ENCODE measurements around the gene BCKDHA. TPM values are rescaled to one million over a fixed set of nuclear protein-coding genes. Genes with fewer than 3 reads are reported as not detected.
"Not testable (repeated sequence)": the region's sequence is repeated elsewhere in the genome, so short reads cannot be mapped to it uniquely, and the experiment has no call there.

The BCKDHA gene
- total and polyA plus RNA-seq, 8 donors = 12.1 to 35.4 (median 31.9) TPM

DNA sequence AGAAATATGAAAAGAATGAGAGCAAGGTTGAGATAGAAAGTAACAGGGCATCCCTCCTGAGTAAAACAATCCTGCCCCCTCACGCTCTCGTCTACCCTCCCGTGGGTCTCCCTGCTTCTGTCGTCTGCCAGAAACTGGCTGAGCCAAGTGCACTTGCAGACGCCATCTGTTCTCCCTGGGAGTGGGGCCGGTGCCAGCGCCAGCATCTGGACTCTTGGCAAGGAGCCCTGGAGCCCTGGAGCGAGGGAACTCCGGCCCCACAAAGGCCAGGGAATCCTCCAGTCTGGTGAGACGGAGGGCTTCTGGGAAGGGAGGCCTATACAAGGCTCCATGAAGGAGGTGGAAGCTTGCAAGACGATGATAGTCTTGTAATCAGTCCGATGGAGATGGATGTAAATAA is 23.6 kb upstream of the BCKDHA start:
- TF ChIP-seq CTCF (IDR thresholded peaks at IDR 0.05) = no peak
- H3K36me3 ChIP-seq = no peaks in the 10 kb centered on the region
- intact Hi-C loops (cut with DNase I) = no loop called here
- H3K4me3 ChIP-seq = no peak overlapping the region
- peaks cover 3 to 58% of the 10 kb centered on the region in 2 donors for H3K4me1 ChIP-seq
- peak; percentile 40 for ATAC-seq
- peak; percentile 42 to 92 (median 82) for DNase-seq
- H3K27ac ChIP-seq = no peak overlapping the region
- H3K27me3 ChIP-seq = no peaks in the 10 kb centered on the region
- no peaks in the 10 kb centered on the region for H3K9me3 ChIP-seq

GRCh38 chr19:41376241-41376997 is 21.2 kb upstream of the BCKDHA start, which contains the start of gene TMEM91:
TSS of gene TMEM91 (plus strand) at chr19:41376533. CDS start at chr19:41378310, 1,777 bp downstream.
- ATAC-seq (peak; percentile 81), DNase-seq (peak in 2 of 4 donors; percentile 54 to 89)
- Histone ChIP-seq H3K27ac (peak within 1 kb of the TSS in 1 of 2 donors; percentile 83), H3K27me3 (no peaks in the 10 kb centered on the region), H3K36me3 (no peaks in the 10 kb centered on the region), H3K4me1 (peaks cover 3 to 62% of the 10 kb centered on the region in 2 donors), H3K9me3 (no peaks in the 10 kb centered on the region), H3K4me3 (peak within 1 kb of the TSS; percentile 54 to 72)
- intact Hi-C loops (cut with DNase I) = no loop called here
- TF ChIP-seq CTCF (IDR thresholded peaks at IDR 0.05) = no peak

GRCh38 chr19:41376998-41377365 is 20.6 kb upstream of the BCKDHA start:
- Histone ChIP-seq H3K4me3 (peak overlapping the region; percentile 54 to 72), H3K27me3 (no peaks in the 10 kb centered on the region), H3K4me1 (peaks cover 3 to 62% of the 10 kb centered on the region in 2 donors), H3K27ac (peak overlapping the region in 1 of 2 donors; percentile 83), H3K9me3 (no peaks in the 10 kb centered on the region), H3K36me3 (peaks cover 0 to 3% of the 10 kb centered on the region in 2 donors)
- TF ChIP-seq CTCF (IDR thresholded peaks at IDR 0.05) = no peak
- ATAC-seq = peak; percentile 42
- DNase-seq = peak in 1 of 4 donors; percentile 44
- intact Hi-C loops (cut with DNase I) = no loop called here

- H3K27ac ChIP-seq = peak overlapping the region in 1 of 2 donors; percentile 50
- ATAC-seq = no peak
These were observed 19.5 kb upstream of the BCKDHA start for GRCh38 chr19:41377977-41378709.

DNA sequence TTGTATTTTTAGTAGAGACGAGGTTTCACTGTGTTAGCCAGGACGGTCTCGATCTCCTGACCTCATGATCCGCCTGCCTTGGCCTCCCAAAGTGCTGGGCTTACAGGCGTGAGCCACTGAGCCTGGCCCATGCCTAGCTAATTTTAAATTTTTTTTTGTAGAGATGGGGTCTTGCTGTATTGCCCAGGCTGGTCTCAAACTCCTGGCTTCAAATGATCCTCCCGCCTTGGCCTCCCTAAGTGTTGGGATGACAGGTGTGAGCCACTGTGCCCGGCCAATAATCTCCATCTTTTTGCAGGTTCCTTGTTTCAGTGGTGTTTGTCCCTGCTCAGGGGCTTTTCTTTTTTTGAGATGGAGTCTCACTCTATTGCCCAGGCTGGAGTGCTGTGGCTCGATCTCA is 16.1 kb upstream of the BCKDHA start:
- H3K27me3 ChIP-seq; ATAC-seq; intact Hi-C loops (cut with DNase I); H3K27ac ChIP-seq; H3K9me3 ChIP-seq; H3K4me3 ChIP-seq; DNase-seq: not testable (repeated sequence)
- Histone ChIP-seq H3K4me1 (peaks cover 0 to 41% of the 10 kb centered on the region in 2 donors), H3K36me3 (peaks cover 0 to 33% of the 10 kb centered on the region in 2 donors)

More at GRCh38 chr19:41377977-41378709, 19.5 kb upstream of the BCKDHA start:
- intact Hi-C loops (cut with DNase I) = no loop called here
- Histone ChIP-seq H3K36me3 (peaks cover 0 to 13% of the 10 kb centered on the region in 2 donors), H3K4me1 (peaks cover 3 to 62% of the 10 kb centered on the region in 2 donors), H3K27me3 (no peaks in the 10 kb centered on the region), H3K9me3 (no peaks in the 10 kb centered on the region), H3K4me3 (no peak overlapping the region)
- TF ChIP-seq CTCF (IDR thresholded peaks at IDR 0.05) = no peak
- DNase-seq = peak in 1 of 4 donors; percentile 71

All from left lung (tissue), 10 donors.